Endothelial cell (in vitro differentiated cells): ENCODE results near the gene DCLK1. TPM values are rescaled to one million over a fixed set of nuclear protein-coding genes. Genes with fewer than 3 reads are reported as not detected.

Source experiments
- DNase-seq: peaks from one replicate; pipeline ENCODE4 v3.0.0; 2021; ENCODE audit warnings: low spot score
- H3K27ac Mint-ChIP-seq: one replicate; pipeline ENCODE4 v1.8.0; 2021; ENCODE audit warnings: mixed read lengths, inconsistent platforms; ENCODE audit not compliant: unreplicated experiment
- H3K27me3 Mint-ChIP-seq: one replicate; pipeline ENCODE4 v1.8.0; 2021; ENCODE audit warnings: mild to moderate bottlenecking, moderate library complexity, mixed read lengths, inconsistent platforms; ENCODE audit not compliant: unreplicated experiment
- H3K36me3 Mint-ChIP-seq: one replicate; pipeline ENCODE4 v1.8.0; 2021; ENCODE audit warnings: mild to moderate bottlenecking, low read depth, mixed read lengths, inconsistent platforms; ENCODE audit not compliant: unreplicated experiment
- H3K4me1 Mint-ChIP-seq: one replicate; pipeline ENCODE4 v1.8.0; 2021; ENCODE audit warnings: mild to moderate bottlenecking, mixed read lengths, inconsistent platforms; ENCODE audit not compliant: unreplicated experiment
- H3K4me3 Mint-ChIP-seq: one replicate; pipeline ENCODE4 v1.8.0; 2021; ENCODE audit warnings: mild to moderate bottlenecking, mixed read lengths, inconsistent platforms; ENCODE audit not compliant: unreplicated experiment
- H3K9me3 Mint-ChIP-seq: one replicate; pipeline ENCODE4 v1.8.0; 2021; ENCODE audit warnings: mixed read lengths, inconsistent platforms; ENCODE audit not compliant: unreplicated experiment
- CTCF ChIP-seq: fragments of 200-600 bp; sonication (generic); IDR thresholded peaks from one replicate; pipeline ENCODE4 v1.5.0; 2021; ENCODE audit warnings: antibody characterized with exemption; ENCODE audit not compliant: unreplicated experiment
- total RNA-seq: library from RNA; stranded (reverse); fragmentation: NEBNext Ultra II Directional; extraction: Animal tissue kit (Norgen Biotek cat#: 25700); gene quantifications from one replicate; pipeline ENCODE4 v1.2.1, GENCODE V29; 2021; ENCODE audit not compliant: unreplicated experiment

The DCLK1 gene
- total RNA-seq, 1 donor from 2014 or later, result 1.6 TPM

GRCh38 chr13:35872369-35872768 is 258.8 kb downstream of the DCLK1 start:
- Mint-ChIP-seq H3K4me3 (no peak overlapping the region), H3K27me3 (no peaks in the 10 kb centered on the region), H3K27ac (no peak overlapping the region), H3K4me1 (no peaks in the 10 kb centered on the region), H3K36me3 (no peaks in the 10 kb centered on the region), H3K9me3 (no peaks in the 10 kb centered on the region)
- no peak for DNase-seq
- TF ChIP-seq CTCF, result no peak

- Mint-ChIP-seq H3K4me3 (no peak overlapping the region), H3K9me3 (no peaks in the 10 kb centered on the region), H3K27me3 (no peaks in the 10 kb centered on the region), H3K4me1 (no peaks in the 10 kb centered on the region), H3K27ac (no peak overlapping the region), H3K36me3 (no peaks in the 10 kb centered on the region)
- TF ChIP-seq CTCF, result no peak
- DNase-seq, result no peak
These were observed 259.6 kb downstream of the DCLK1 start for GRCh38 chr13:35871561-35871960.

GRCh38 chr13:35866801-35867200 is 264.4 kb downstream of the DCLK1 start:
- Mint-ChIP-seq H3K27me3 (no peaks in the 10 kb centered on the region), H3K36me3 (no peaks in the 10 kb centered on the region), H3K4me1 (no peaks in the 10 kb centered on the region), H3K4me3 (no peak overlapping the region), H3K9me3 (no peaks in the 10 kb centered on the region), H3K27ac (no peak overlapping the region)
- no peak for DNase-seq
- TF ChIP-seq CTCF, result no peak

- no peak overlapping the region for H3K27ac Mint-ChIP-seq
- no peak for DNase-seq
- no peak for TF ChIP-seq CTCF
- H3K36me3 Mint-ChIP-seq, result no peaks in the 10 kb centered on the region
- H3K4me3 Mint-ChIP-seq, result no peak overlapping the region
- H3K4me1 Mint-ChIP-seq, result no peaks in the 10 kb centered on the region
- no peaks in the 10 kb centered on the region for H3K9me3 Mint-ChIP-seq
- no peaks in the 10 kb centered on the region for H3K27me3 Mint-ChIP-seq
These were observed 265.6 kb downstream of the DCLK1 start for GRCh38 chr13:35865341-35866240.

- Mint-ChIP-seq H3K4me1 (no peaks in the 10 kb centered on the region), H3K27me3 (no peaks in the 10 kb centered on the region), H3K36me3 (no peaks in the 10 kb centered on the region), H3K4me3 (no peak overlapping the region), H3K27ac (no peak overlapping the region), H3K9me3 (no peaks in the 10 kb centered on the region)
- no peak for TF ChIP-seq CTCF
- no peak for DNase-seq
These were observed 270.5 kb downstream of the DCLK1 start for GRCh38 chr13:35860661-35861060.
